ENCODE results near the gene PSAP.
"Not testable (repeated sequence)": the region's sequence is repeated elsewhere in the genome, so short reads cannot be mapped to it uniquely, and the experiment has no call there.

PSAP gene

GRCh38 chr10:71873582-71874211 lies 22.6 kb upstream of the PSAP start:
- no peak for DNase-seq (ENCODE audit: low spot score)

- DNase-seq (ENCODE audit: low spot score), result not testable (repeated sequence)
Observed at GRCh38 chr10:71869601-71870000, 18.6 kb upstream of the PSAP start.

- no peak for DNase-seq (ENCODE audit: low spot score)
Observed at GRCh38 chr10:71868192-71868697, 17.2 kb upstream of the PSAP start.

- no peak for DNase-seq (ENCODE audit: low spot score)
Observed at GRCh38 chr10:71865561-71866041, 14.6 kb upstream of the PSAP start.

GRCh38 chr10:71864911-71865361 lies 13.9 kb upstream of the PSAP start:
- no peak for DNase-seq (ENCODE audit: low spot score)

- no peak for DNase-seq (ENCODE audit: low spot score)
Observed at GRCh38 chr10:71863203-71863602, 12.2 kb upstream of the PSAP start.

GRCh38 chr10:71860243-71861029 lies 9.4 kb upstream of the PSAP start:
- no peak for DNase-seq (ENCODE audit: low spot score)

- DNase-seq (ENCODE audit: low spot score), result no peak
Observed at GRCh38 chr10:71857934-71858890, 7.2 kb upstream of the PSAP start.

- no peak for DNase-seq (ENCODE audit: low spot score)
Observed at GRCh38 chr10:71856619-71857018, 5.6 kb upstream of the PSAP start.

GRCh38 chr10:71854031-71854430 lies 3.0 kb upstream of the PSAP start:
- DNase-seq (ENCODE audit: low spot score), result no peak

GRCh38 chr10:71852355-71852937 lies 1.4 kb upstream of the PSAP start:
- DNase-seq (ENCODE audit: low spot score), result peak; percentile 39

GRCh38 chr10:71851465-71852095 lies 529 bp upstream of the PSAP start:
- DNase-seq (ENCODE audit: low spot score), result not testable (repeated sequence)

- DNase-seq (ENCODE audit: low spot score), result no peak
Observed at GRCh38 chr10:71850021-71850742, 869 bp downstream of the PSAP start.

GRCh38 chr10:71849461-71849908 lies 1.6 kb downstream of the PSAP start:
- no peak for DNase-seq (ENCODE audit: low spot score)

GRCh38 chr10:71848325-71849275 lies 2.5 kb downstream of the PSAP start:
- no peak for DNase-seq (ENCODE audit: low spot score)

GRCh38 chr10:71847418-71847817 lies 3.6 kb downstream of the PSAP start:
- no peak for DNase-seq (ENCODE audit: low spot score)

- no peak for DNase-seq (ENCODE audit: low spot score)
Observed at GRCh38 chr10:71846816-71847215, 4.2 kb downstream of the PSAP start.

GRCh38 chr10:71845410-71846405 lies 5.3 kb downstream of the PSAP start:
- no peak for DNase-seq (ENCODE audit: low spot score)
